HL-60 (cell line): ENCODE data around the gene MFSD8.
"Not testable (repeated sequence)": the region's sequence is repeated elsewhere in the genome, so short reads cannot be mapped to it uniquely, and the experiment has no call there.

ENCODE experiments used
- DNase-seq, 2 experiments: peaks; one replicate each; pipeline ENCODE4 v3.0.0-alpha.2; 2010 to 2020; ENCODE audit warnings: low read depth in 1 of 2, low spot score in 1 of 2
- H3K27ac ChIP-seq: fragments of 250-450 bp; sonication (Bioruptor Pico); replicated peaks from 2 replicates; pipeline ENCODE4 v1.5.1; 2020; ENCODE audit warnings: mild to moderate bottlenecking, moderate library complexity
- H3K27me3 ChIP-seq: fragments of 250-450 bp; sonication (Bioruptor Pico); 2 replicates; pipeline ENCODE4 v1.5.1; 2021; ENCODE audit warnings: mild to moderate bottlenecking, moderate library complexity; ENCODE audit not compliant: insufficient read depth, poor library complexity, severe bottlenecking
- H3K4me3 ChIP-seq: replicated peaks from 2 replicates; pipeline ENCODE4 v1.5.1; 2011; ENCODE audit warnings: mild to moderate bottlenecking, control low read depth, low read length; ENCODE audit not compliant: insufficient read depth
- CTCF ChIP-seq: IDR thresholded peaks from one replicate; pipeline ENCODE4 v1.5.1; 2011; ENCODE audit warnings: low read length, control low read depth, inconsistent platforms; ENCODE audit not compliant: insufficient read depth
- GABPA ChIP-seq: IDR thresholded peaks from 2 replicates; pipeline ENCODE4 v1.6.1; 2012; ENCODE audit warnings: low read depth
- POLR2AphosphoS5 ChIP-seq: IDR thresholded peaks from 2 replicates; pipeline ENCODE4 v1.6.1; 2012; ENCODE audit warnings: low read depth
- REST ChIP-seq: IDR thresholded peaks from 2 replicates; pipeline ENCODE4 v1.6.1; 2012; ENCODE audit warnings: low read depth; ENCODE audit not compliant: insufficient replicate concordance
- SPI1 ChIP-seq: IDR thresholded peaks from 2 replicates; pipeline ENCODE4 v1.6.1; 2012; ENCODE audit warnings: low read depth, mild to moderate bottlenecking, borderline replicate concordance

MFSD8 gene

GRCh38 chr4:127917151-127917550 lies 47.8 kb downstream of the MFSD8 start:
- Histone ChIP-seq H3K27ac (no peak overlapping the region), H3K27me3 (no peaks in the 10 kb centered on the region), H3K4me3 (no peak overlapping the region)
- TF ChIP-seq REST (no peak), POLR2AphosphoS5 (no peak), CTCF (no peak), GABPA (no peak)
- no peak for DNase-seq

- no peak for DNase-seq
- Histone ChIP-seq H3K27ac (no peak overlapping the region), H3K4me3 (no peak overlapping the region), H3K27me3 (no peaks in the 10 kb centered on the region)
- TF ChIP-seq CTCF (no peak), REST (no peak)
Observed at GRCh38 chr4:127916512-127916911, 48.5 kb downstream of the MFSD8 start.

- H3K4me3 ChIP-seq: no peak overlapping the region
- DNase-seq: no peak
- TF ChIP-seq POLR2AphosphoS5 (no peak), SPI1 (no peak), REST (no peak), GABPA (no peak), CTCF (no peak)
- H3K27me3 ChIP-seq: no peaks in the 10 kb centered on the region
- no peak overlapping the region for H3K27ac ChIP-seq
Observed at GRCh38 chr4:127905029-127905428, 59.9 kb downstream of the MFSD8 start.

- not testable (repeated sequence) for H3K4me3 ChIP-seq, H3K27me3 ChIP-seq, H3K27ac ChIP-seq, DNase-seq
Observed at GRCh38 chr4:127899682-127900081, 65.3 kb downstream of the MFSD8 start.
